ENCODE results near the gene NALCN.

DNA sequence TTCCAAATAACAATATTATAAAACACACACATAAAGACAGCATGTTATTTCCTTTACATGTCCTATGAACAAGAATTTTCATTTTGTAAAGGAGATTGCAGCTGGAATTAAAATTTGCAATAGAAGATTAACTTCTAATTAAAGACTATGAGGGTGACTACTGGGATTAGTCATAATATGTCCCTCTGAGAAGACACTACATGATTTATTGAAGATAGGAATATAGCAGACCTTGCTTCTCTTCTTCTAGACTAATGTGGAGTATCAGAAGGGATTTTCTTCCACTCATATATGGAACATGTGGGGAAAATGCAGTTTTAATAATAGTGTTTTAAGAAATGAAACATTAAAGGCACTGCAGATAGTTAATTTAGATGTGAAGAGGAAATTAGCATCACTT lies 177.8 kb downstream of the NALCN start:
- TF ChIP-seq, protein P1, sequence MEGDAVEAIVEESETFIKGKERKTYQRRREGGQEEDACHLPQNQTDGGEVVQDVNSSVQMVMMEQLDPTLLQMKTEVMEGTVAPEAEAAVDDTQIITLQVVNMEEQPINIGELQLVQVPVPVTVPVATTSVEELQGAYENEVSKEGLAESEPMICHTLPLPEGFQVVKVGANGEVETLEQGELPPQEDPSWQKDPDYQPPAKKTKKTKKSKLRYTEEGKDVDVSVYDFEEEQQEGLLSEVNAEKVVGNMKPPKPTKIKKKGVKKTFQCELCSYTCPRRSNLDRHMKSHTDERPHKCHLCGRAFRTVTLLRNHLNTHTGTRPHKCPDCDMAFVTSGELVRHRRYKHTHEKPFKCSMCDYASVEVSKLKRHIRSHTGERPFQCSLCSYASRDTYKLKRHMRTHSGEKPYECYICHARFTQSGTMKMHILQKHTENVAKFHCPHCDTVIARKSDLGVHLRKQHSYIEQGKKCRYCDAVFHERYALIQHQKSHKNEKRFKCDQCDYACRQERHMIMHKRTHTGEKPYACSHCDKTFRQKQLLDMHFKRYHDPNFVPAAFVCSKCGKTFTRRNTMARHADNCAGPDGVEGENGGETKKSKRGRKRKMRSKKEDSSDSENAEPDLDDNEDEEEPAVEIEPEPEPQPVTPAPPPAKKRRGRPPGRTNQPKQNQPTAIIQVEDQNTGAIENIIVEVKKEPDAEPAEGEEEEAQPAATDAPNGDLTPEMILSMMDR (conservative IDR thresholded peaks at IDR 0.05; ENCODE audit: low read depth in 2 of 2): no peak
- TF ChIP-seq POLR2AphosphoS5 (IDR thresholded peaks at IDR 0.05; ENCODE audit: low read depth) (no peak), EZH2phosphoT487 (IDR thresholded peaks at IDR 0.05; ENCODE audit: unreplicated experiment) (no peak), EZH2 (IDR thresholded peaks at IDR 0.05; ENCODE audit: low read depth, unreplicated experiment) (no peak), CREB1 (CRISPR knock-in tag; IDR thresholded peaks at IDR 0.05; ENCODE audit: low read depth) (no peak), ZNF114 (CRISPR knock-in tag; IDR thresholded peaks at IDR 0.05) (no peak), JUNB (IDR thresholded peaks at IDR 0.05; ENCODE audit: unreplicated experiment) (no peak)
- TF ChIP-seq, protein P2, sequence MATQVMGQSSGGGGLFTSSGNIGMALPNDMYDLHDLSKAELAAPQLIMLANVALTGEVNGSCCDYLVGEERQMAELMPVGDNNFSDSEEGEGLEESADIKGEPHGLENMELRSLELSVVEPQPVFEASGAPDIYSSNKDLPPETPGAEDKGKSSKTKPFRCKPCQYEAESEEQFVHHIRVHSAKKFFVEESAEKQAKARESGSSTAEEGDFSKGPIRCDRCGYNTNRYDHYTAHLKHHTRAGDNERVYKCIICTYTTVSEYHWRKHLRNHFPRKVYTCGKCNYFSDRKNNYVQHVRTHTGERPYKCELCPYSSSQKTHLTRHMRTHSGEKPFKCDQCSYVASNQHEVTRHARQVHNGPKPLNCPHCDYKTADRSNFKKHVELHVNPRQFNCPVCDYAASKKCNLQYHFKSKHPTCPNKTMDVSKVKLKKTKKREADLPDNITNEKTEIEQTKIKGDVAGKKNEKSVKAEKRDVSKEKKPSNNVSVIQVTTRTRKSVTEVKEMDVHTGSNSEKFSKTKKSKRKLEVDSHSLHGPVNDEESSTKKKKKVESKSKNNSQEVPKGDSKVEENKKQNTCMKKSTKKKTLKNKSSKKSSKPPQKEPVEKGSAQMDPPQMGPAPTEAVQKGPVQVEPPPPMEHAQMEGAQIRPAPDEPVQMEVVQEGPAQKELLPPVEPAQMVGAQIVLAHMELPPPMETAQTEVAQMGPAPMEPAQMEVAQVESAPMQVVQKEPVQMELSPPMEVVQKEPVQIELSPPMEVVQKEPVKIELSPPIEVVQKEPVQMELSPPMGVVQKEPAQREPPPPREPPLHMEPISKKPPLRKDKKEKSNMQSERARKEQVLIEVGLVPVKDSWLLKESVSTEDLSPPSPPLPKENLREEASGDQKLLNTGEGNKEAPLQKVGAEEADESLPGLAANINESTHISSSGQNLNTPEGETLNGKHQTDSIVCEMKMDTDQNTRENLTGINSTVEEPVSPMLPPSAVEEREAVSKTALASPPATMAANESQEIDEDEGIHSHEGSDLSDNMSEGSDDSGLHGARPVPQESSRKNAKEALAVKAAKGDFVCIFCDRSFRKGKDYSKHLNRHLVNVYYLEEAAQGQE (IDR thresholded peaks at IDR 0.05; ENCODE audit: unreplicated experiment): no peak
